HT-29 (cell line): ENCODE data around the gene KLF13. TPM values are rescaled to one million over a fixed set of nuclear protein-coding genes. Genes with fewer than 3 reads are reported as not detected.

ENCODE experiments used
- DNase-seq: peaks from one replicate; pipeline ENCODE4 v3.0.0-alpha.2; 2015; ENCODE audit warnings: low spot score
- total RNA-seq: library from RNA; depleted of rRNA; stranded (reverse); fragments of >200 nt; shearing (Covaris generic); gene quantifications from 2 replicates; pipeline ENCODE4 v1.2.3, GENCODE V29; 2014; rRNA removed

KLF13 gene
- total RNA-seq, 1 experiment from 2014 or later = 52.7 TPM

DNA sequence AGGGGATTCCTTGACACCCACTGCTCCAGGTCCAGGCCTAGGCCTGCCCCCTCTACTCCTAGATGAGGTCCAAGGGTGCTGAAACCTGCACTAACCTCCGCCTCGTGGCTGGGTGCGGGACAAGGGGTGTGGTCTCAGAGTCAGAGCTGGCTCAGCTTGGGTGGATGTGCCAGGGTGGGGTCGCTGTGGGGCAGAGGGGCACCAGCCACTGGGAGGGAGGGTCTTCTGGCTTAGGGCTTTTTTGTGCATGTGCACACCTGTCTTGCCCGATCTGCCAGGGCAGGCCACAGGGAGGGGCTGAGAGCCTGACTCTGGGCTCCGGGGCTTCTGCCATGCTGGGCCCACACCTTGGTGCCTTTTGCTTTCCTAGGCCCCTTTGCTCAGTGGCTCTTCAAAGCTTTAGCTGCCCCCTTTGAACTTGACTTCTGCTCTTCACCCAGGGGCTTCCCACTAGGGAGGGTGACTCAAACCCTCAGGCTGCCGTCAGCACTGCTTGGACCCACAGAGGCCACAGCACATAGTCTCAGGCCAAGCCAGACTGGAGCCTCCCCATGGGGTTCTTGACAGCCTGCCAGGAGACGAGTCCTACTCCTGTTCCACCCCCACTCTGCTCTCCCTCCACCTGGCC, 73.0 kb downstream of the KLF13 start:
- no peak for DNase-seq

- DNase-seq = no peak
Observed at GRCh38 chr15:31400222-31400927, 73.7 kb downstream of the KLF13 start.

DNA sequence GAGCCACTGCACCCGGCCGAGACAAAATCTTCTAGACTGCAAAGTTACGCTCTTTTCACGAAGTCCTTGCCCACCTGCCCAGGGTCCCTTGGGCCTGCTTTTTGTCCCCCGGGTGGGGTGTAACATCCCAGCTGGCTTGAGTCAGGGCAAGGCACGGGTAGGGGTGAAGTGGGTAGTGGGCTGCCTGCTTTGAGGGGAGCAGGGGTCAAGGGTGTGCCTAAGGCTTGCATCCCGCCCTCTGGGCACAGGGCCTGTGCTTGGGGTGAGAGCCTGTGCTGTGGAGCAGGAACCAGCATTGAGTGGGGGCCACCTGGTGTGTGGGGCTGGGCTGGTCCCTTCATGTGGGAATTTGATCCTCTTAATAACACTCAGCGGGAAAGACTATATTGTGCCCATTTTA, 74.6 kb downstream of the KLF13 start:
- DNase-seq = no peak

DNA sequence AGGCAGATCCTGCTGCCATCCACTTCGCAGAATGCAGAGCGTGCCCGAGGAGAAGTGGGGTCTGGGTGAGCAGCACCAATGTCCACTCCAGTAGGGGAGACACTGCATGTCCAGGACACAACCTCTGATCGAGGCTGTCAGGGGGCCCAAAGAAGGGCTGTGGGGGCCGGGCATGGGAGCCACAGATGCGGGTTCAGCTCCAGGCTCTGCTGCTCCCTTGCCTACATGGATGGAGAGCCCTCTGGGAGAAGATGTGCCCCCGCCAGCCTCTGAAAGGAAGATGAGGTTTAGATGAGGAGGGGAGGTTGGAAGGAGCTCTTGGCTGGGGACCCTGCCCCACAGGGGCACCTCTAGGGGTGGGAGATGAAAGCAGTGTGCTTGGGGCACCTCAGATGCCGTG, 75.4 kb downstream of the KLF13 start:
- no peak for DNase-seq

- DNase-seq = no peak
Observed at GRCh38 chr15:31402511-31403056, 75.9 kb downstream of the KLF13 start.

DNA sequence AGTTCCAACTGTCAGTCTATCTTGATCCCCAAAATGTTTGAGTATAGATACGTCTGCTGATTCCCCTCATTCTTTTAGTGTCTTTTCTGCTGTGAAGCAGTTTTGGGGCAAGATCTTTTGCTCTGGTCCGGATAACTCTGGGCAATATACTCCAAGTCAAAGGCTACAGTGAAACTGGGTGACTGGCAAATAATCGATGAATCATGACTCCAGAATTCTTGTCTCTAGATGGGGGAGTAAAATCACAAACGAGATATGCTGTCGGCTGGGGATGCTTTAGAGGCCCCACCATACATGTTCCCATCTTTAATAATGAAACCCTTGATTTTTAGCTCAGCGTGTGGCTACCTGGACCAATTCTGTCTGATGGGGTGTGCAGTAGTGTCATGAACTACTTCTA, 76.5 kb downstream of the KLF13 start:
- no peak for DNase-seq

- DNase-seq = no peak
Observed at GRCh38 chr15:31403606-31404005, 77.0 kb downstream of the KLF13 start.

GRCh38 chr15:31404345-31404744, 77.7 kb downstream of the KLF13 start:
- no peak for DNase-seq

DNA sequence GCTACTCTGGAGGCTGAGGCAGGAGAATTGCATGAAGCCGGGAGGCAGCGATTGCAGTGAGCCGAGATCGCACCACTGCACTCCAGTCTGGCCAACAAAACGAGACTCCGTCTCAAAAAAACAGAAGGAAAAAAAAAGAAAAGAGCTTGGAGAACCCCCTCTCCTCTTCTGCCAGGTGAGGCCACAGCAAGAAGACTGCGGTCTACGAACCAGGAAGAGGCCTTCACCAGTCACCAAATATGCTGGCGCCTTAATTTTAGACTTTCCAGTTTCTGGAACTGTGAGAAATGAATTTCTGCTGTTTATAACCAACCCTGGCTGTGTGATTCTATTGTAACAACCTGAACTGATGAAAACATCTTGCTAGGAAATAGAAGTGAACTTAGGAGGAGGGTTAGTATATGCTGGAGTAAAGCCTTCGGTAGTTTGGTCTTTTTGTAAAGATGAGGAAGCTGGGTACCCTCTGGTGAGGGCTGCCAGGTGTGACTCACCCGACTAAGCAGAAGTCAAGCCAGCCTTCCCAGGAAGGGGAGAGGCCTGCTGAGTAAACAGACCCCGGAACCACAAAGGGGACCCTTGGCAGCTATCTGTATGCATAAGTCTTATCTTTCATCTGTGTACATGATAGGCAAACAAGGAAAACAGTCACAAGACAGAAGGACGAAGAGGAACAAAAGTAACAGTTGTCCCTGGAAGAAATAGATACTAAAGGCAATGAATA, 78.7 kb downstream of the KLF13 start:
- DNase-seq = peak; percentile 60

GRCh38 chr15:31407376-31407775, 80.7 kb downstream of the KLF13 start:
- DNase-seq = no peak

DNA sequence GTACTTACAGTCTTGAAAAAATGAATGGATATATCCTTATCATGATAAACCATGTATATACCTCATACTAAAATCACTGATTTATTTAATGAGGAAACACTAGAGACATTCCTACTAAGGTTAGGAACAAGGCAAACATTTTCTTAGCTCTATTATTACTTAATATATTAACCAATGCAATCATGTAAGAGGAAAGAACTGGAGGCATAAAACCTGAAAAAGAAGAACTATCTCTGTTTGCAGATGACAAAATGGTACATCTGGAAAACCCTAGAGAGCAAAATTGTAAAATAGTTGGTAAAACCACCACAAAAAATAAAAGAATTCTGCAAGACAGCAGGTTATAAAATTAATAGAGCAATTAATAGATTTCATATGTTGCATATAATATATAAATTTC, 81.2 kb downstream of the KLF13 start:
- no peak for DNase-seq

DNA sequence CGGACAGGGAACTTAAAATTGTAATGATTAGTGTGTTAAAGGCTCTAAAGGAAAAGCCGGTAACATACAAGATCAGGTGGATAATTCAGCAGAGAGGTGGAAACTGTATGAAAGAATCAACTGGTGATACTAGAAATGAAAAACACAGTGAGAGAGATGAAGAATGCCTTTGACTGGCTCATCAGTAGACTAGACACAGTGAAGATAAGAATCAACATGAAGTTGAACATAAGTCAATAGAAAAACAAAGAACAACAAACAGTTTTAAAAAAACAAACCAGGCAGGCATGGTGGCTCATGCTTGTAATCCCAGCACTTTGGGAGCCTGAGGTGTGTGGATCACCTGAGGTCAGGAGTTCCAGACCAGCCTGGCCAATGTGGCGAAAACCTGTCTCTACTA, 82.1 kb downstream of the KLF13 start:
- DNase-seq = no peak

- no peak for DNase-seq
Observed at GRCh38 chr15:31409171-31409570, 82.5 kb downstream of the KLF13 start.

DNA sequence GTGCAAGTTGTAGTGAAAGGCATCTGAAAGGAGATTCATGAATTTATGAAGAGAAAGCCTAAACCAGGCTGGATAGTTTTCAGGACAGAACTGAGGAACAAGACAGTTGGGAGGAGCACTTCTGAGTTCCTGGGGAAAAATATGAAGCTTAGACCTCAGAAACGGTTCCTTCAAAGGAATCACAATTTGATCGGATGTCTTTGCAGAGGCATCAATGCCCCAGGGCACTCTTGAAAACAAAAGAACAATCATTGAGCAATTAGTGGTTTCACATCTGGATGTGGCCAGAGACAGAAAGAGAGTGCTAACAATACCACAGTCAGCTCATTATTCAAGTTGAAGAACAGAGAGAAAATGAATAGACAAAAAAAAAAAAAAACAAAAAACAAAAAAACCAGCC, 86.2 kb downstream of the KLF13 start:
- DNase-seq = no peak

DNA sequence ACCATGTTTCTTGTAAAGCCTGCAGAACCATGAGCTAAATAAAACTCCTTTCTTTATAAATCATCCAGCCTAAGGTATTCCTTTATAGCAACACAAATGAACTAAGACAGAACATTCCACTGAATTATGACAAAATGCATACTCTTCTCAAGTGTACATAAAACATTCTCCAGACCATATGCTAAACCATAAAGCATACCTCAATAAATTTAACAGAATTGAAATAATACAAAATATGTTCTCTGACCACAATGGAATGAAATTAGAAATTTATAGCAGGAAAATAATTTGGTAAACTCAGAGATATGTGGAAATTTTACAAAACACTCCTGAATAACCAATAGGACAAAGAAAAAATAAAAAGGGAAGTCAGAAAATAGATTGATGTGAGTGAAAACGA, 88.6 kb downstream of the KLF13 start:
- DNase-seq = no peak

DNA sequence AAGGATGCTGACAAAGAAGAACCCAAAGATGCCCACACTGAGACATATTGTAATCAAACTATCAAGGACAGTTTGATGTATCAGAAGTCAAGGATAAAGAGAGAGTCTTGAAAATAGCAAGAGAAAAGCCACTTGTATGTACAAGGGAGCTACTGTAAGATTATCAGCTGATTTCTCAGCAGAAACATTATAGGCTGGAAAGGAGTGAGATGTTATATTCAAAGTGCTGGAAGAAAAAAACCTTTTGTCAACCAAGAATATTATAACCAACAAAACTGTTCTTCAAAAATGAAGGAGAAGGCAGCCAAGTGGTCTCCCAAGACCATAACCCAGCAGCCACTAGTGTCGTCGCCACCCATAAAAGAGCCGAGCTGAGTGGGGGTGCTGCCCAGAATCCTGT, 93.2 kb downstream of the KLF13 start:
- no peak for DNase-seq

DNA sequence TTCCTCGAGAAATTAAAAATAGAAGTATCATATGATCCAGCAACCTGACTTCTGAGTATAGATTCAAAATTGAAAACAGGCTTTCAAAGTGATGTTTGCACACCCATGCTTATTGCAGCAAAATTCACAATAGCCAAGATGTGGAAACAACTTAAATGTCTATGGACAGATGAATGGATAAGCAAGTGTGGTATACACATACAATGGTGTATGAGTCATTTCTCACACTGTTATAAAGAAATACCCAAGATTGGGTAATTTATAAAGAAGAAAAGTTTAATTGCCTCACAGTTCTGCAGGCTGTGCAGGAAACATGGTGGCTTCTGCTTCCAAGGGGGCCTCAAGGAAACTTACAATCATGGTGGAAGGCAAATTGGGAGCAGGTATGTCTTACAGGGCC, 100.8 kb downstream of the KLF13 start:
- no peak for DNase-seq

Other genes starting within 250 kb of the KLF13 start
- not detected in 2 replicates for gene TRPM1, start 225.1 kb upstream of the KLF13 start, total RNA-seq